Amygdala (tissue), 56 donors: Measurements from ENCODE around the gene ARGFX.
"Not testable (repeated sequence)": the region's sequence is repeated elsewhere in the genome, so short reads cannot be mapped to it uniquely, and the experiment has no call there.

Experiments used
- DNase-seq, 56 donors: peaks; one replicate each; lab custom pipeline; 2025; lab: John Stamatoyannopoulos, UW

Gene ARGFX

GRCh38 chr3:121595765-121596406, 28.1 kb downstream of the ARGFX start:
- no peak for DNase-seq

- no peak for DNase-seq
Measured at GRCh38 chr3:121598564-121598963, 30.8 kb downstream of the ARGFX start.

GRCh38 chr3:121599900-121600299, 32.2 kb downstream of the ARGFX start:
- not testable (repeated sequence) for DNase-seq

GRCh38 chr3:121601212-121601812, 33.6 kb downstream of the ARGFX start:
- DNase-seq = no peak

- no peak for DNase-seq
Measured at GRCh38 chr3:121604759-121605158, 37.0 kb downstream of the ARGFX start.

GRCh38 chr3:121606106-121606505, 38.4 kb downstream of the ARGFX start:
- DNase-seq = no peak
